ENCODE results near the gene GPX2.
A peak's percentile ranks its signal among the peaks of the same experiment; 100 is the strongest.

- TF ChIP-seq CTCF (IDR thresholded peaks at IDR 0.05) = peak; percentile 35 to 93 (median 80)
- TF ChIP-seq POLR2A (IDR thresholded peaks at IDR 0.05) = peak in 1 of 2 donors; percentile 67
Observed at GRCh38 chr14:64986648-64987437, 44.3 kb upstream of the GPX2 start, which contains the start of gene FNTB.
